Measurements from ENCODE around the gene PRR36.

GRCh38 chr19:7862413-7862951, 11.7 kb downstream of the PRR36 start:
- TF ChIP-seq POLR2AphosphoS5 (IDR thresholded peaks at IDR 0.05), result no peak
- no peak for TF ChIP-seq CTCF (IDR thresholded peaks at IDR 0.05)

Data from sigmoid colon (tissue), 4 donors.